ENCODE data around the gene G6PC3.
A peak's percentile ranks its signal among the peaks of the same experiment; 100 is the strongest.
"Not testable (repeated sequence)": the region's sequence is repeated elsewhere in the genome, so short reads cannot be mapped to it uniquely, and the experiment has no call there.

G6PC3 gene

DNA sequence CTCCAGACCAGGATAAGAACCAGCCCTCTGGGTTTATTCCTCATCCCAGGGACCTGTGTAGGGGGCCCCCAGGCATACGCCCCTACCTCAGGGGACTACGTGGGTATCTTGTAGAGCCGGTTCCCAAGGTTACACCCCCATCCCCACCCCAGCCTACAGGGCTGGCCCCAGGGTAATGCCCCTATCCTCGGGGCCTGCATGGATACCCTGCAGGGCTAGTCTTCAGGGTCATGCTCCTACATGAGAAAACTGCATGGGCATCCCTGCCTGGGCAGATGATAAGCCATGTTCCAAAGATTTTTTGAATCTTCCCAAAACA is 38.7 kb downstream of the G6PC3 start:
- no peak for DNase-seq

DNA sequence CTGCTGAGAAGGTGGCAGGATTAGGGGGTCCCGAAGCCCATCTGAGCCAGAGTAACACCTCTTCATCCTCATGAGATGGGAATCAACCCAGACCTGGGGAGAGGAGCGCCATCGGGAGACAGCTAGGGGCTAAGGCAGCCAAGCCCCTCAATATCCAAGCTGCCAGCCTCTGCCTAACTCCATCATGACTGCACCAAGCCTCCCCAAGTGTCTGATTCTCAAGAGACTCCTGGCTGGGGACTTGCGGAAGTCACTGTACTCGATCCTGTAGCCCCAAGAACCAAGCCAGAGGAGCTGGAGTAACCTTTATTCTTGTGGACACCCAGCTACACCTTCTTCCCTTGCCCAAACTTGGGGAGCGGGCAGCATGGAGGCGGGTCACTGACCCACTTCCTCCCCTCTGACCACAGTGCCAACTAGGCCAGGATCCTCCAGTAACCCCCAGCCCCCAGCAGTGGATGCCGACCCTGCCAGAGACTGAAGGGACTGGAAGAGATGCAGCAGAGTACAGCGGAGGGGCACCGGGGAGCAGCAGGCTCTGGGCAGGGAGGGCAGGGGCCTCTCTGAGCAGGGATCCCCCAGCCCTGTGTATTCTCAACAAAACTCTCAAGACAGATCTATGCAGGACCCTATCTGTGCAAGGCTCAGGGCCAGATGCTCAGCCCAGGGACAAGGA is 39.6 kb downstream of the G6PC3 start:
- no peak for DNase-seq

DNA sequence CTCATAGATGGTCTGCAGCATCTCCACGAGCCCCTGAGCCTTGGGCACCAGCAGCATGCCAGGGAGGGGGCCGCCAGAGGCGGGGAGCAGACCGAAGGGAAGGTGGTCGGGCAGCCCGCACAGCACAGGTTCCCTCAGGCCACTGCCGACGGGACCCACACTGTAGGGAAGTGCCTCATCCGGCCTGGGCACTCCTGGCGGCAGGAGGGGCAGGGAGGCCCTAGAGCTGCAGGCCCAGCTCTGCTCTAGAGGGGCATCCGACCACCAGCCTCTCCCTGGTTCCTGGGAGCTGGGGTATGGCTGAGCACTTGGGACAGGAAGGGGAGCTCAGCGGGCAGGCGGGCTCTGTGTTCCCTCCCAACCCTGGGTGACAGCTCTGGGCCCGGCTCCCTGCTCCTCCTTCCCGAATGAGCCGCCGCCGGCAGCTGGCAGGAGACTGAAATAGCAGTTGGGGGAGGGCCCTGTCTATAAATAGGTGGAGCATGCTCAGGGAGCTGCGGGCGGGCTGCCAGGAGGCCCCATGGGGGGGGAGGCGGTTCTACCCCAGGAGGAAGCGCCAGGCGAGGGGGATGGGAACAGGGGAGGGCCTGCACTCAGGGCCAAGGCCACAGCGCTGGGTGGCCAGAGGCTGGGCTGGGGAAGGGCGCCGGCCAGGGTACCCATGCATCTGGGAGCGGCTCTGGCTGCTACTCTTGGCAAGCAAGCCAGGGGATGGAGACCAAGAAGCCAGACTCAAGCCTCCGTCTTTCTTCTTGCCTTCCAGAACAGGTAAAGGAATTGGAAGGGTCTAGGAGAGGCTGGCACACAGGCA is 40.5 kb downstream of the G6PC3 start:
- peak; percentile 80 for DNase-seq

DNA sequence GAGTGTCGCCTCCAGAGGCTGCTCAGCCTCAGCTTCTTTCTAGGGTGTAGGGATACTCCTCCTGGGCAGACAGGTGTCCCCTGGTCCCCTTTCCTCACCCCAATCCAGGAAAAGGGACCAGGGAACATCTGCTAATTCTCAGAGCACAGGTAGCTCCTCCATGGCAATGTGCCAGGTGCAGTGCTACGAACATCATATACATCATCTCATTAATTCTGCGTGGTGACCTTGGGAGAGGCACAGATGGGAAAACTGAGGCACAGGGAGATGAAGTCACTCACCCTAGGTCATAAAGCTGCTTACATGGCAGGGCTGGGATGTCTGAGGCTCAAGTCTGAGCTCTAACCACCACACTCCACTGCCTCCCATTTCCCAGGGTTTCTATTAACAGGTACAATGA is 41.2 kb downstream of the G6PC3 start:
- no peak for DNase-seq

DNA sequence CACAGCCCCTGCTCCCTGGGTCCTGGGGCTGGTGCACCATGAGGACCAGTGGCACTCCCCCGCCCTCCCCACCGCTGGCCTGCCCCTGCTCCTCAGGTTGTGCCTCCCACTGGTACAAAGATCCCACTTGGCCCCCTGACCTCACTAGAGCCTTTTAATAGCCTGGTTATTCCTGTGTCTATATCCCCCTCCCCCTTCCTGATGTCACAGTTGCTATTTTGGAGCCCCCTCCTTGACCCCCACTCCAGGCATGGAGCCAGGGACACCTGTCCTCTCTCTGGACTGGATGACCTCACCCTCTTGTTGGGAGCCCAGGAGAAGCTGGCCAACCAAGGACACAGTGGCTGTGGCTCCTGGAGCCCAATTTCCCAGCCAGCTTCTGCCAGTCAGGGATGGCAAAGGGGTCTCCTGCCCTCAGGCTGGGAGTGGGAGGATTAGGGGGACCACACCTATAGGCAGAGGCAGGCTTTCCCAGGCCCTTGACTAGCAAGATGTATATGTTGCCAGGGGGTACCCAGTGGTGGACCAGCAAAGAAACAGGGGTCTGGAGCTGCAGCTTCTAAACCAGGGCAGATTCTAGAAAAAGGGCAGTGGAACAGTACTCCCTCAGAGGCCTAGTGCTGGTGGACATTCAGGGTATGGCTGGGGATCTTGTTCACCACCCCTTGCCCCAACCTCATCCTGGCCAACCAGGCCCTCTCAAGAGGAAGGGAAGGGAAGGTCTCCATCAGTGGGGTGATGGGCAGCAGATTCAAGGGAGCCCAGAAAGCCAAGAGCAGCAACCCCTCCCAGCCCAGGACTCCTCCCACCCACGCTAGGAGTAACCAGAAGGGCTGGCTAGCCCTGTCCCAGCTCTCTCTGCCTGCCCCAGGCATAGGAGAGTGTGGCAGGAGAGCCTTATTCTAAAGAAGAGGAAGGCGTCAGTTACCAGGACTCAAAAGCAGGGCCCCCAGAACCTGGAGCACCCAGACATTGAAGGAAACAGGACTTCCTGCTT is 42.0 kb downstream of the G6PC3 start:
- no peak for DNase-seq

DNA sequence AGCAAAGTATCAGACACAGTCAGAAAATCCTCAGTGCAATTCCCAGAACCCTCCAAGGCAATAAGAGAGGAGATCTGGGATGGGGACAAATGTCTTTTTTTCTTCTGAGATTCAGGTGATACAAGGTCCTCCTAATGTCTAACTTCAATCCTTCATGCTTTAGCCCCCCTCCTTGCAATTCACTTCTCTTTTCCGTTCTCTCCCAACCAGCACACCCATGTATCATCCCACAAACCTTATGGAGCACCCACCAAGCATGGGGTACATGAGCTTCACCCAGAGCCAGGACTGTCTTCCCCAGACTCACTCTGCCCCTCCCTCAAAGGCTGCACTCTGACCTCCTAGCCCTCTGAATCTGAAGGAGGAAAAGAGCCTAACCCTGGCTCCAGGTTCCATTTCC is 42.8 kb downstream of the G6PC3 start:
- DNase-seq, result no peak

DNA sequence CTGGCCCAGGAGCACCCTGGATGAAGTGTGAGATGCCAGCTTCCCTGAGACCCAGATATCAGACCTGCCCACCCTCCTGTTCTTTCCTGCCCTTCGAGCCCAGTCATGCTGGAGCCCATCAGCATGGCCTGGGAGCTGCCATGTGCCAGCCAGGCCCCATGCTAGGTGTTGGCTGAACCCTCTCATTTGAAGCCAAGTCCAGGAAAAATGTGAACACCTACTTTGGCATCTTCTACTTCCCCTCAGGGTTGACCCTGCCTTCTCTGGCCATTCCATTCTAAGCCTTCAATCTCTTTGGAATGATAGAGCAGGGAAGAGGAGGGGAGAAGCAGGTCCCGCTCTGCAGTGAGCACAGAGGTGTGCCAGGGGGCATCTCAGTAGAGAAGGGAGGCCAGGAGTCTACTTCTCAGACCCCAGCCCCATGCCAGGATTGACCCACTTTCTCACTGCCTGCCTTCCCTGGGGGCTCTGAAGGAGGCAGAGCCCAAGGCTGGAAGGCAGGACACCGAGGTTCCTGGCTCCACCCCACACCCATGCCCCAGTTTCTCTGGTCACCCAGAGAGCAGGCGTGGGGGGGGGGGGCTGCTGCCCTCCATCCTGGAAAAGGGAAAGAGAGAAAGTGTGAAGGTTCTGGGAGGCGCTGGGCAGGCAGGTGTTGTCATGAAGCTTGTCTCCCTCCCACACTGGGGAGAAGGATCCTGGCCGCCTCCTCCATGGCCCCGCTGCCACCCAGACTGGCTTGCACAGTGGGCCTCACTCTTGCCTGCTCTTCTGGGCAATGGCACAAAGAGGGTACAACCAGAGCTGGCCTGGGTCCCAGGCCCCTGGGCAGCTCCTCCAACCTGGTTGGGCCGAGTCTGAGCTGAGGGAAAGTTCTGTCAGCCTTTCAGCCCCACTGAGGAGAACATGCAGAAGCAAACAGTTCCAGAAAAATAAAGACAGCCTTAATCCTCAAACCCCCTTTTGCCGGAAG is 43.6 kb downstream of the G6PC3 start:
- no peak for DNase-seq

DNA sequence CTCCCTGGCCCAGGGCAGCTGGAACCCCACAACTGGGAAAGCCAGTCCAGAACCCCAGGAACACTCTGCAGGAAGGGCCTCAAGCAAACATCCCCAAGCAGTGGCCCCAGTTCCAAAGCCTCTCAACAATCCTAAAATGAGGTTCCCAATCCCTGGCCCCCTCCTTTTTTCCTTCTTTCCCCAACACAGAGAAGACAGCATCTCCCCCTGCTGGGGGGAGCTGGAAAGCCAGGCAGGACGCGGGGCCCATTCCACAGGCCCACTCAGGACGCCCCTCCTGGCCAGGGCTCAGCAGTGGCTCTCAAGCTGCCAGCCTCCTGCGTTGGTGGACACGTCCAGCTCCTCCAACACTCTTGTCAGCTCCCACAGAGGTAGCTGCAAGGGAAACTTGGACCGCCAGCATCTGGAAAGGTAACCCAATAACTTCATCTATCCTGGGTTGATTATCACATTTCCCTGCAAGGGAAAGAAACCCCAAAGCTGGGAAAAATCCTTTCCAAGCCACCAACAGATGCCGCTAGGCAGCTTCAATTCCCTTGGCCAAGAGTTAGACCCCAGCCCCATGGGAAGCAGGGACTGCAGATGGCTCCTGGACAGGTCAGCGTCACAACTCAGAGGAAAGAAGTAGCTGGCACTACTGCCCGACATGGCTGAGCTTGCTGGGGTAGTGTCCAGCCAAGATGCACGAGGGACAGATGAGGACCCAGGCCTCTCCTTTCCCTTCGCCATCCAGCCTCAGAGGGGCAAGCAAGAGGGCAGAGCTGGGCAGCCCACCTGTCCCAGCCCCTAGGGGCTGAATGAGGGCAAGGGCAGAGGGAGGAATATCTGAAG is 45.3 kb downstream of the G6PC3 start:
- DNase-seq, result peak; percentile 58

DNA sequence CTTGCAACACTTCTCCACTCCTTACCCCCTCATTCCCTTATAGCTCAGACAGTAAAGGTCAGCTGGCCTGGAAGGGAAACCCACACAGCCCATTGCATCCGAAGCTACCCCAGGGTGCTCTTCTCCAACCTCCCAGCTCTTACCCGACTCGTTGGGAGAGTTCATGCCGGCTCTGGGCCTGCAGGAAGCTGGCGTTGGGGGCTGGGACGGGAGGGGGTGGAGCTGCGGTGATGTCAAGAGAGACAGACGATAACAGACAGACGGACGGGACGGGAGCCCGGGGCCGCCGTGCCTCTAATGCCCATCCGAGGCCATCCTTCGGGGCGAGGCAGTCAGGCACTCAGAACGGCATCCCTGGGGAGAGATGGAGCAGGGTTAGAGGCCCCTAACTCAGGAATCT is 46.8 kb downstream of the G6PC3 start:
- DNase-seq, result no peak

DNA sequence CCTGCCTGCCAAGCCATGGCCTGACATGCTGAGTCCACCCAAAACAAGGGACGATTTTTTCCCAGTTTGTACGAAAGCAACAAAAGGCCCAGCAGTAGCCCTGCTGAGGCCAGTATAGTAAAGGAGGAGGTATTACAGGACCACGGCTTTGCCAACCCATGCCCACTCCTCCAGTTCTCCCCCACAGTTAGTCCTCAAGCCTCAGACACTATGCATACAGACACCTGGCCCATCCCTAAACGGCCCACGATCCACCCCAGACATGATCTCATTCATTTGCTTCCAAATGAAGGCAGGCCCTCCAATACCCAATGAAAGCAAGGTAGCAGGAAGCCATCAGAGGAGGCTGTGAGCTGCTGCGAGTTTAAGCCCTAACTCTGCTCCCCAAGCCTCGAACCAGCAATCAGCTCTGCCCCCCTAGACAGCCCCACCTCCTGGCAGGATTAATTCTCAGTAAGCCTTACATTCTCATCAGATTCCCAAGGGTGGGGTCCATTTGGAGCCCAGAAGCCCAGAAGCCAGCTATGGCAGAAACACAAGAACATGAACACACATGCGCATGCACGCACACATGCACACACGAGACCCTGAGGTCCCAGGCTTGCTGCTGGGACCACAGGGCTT is 48.0 kb downstream of the G6PC3 start:
- DNase-seq, result no peak

DNA sequence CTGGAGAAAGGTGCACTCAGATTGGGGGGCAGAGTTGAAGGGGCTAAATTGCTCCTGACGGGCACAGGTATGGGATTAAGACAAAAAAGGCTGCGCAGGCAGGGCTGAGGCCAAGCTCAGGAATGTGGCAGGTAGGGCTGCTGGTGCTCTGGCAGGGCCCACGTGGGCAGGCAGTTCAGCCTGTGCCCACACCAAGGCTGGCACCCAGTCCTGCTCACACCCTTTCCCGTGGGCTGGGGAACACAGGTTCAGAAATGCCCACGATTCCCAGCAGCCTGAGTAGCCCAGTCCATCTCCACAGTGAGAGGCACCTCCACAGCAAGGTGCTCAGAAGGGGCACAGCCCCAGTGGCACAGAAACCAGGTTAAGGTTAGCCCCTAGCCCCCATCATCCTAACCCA is 48.5 kb downstream of the G6PC3 start:
- DNase-seq, result no peak

DNA sequence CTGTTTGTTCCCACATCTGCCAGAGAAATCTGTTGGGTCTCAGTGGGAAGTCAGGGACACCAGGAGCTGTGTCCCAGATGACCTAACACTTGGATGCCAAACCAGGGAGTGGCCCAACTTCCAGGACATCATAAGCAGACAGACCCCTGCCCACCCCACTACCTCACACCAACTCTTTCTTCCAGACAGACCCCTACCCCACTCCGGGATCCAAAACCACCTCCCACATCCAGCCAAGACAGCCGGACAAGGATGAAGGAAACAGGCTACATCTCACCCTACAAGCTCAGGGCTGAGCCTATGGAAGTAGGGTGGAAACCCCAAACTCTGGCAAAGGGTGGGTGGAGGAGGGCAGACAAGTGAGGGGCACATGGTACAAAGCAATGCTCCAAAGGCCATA is 49.3 kb downstream of the G6PC3 start:
- no peak for DNase-seq

DNA sequence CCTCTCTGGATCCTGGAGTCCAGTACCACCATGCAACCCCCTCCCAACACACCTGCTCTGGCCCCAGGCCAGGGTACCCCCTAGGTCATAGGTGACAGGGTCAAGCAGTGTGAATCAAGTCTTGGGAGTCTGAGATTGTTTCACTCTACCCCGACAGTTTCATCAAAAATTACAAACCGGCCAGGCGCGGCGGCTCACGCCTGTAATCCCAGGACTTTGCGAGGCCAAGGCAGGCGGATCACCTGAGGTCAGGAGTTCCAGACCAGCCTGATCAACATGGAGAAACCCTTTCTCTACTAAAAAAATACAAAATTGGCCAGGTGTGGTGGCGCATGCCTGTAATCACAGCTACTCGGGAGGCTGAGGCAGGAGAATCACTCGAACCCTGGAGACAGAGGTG is 49.7 kb downstream of the G6PC3 start:
- DNase-seq, result not testable (repeated sequence)

DNA sequence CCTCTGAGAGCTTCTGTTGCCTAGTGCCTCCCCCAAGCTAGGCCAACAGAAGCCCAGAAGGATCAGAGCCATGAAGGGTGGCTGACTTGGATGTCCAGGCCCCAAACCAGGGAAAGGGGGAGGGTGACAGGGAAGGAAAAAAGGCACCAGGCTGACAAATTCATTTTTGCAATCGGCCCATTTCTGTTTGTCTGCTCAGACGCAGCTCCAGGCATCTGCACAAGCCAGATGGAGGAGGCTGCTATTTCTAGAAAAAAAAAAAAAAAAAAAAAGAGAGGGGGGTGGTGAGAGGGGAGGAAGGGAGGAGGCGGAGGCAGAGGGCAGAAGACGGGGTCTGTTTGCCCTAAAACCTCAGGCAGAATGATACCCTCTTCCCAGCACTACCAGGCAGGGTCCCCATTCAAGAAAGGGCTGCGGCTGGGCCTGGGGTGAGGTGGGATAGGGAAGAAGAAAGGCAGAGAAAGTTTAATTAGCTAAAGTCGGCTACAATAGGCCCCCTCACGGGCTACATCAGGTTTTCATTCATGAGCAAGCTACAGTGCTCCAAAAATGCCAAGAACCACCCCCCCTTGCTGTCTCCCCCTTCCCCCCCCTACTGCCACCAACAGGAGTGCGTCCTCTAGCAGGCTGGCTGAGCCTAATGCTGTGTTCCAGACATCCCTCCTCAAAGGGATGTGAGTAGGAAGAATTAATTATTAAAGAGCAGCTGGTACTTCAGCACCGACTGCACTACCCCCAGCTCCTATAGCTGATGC is 50.5 kb downstream of the G6PC3 start:
- peak; percentile 36 for DNase-seq

DNA sequence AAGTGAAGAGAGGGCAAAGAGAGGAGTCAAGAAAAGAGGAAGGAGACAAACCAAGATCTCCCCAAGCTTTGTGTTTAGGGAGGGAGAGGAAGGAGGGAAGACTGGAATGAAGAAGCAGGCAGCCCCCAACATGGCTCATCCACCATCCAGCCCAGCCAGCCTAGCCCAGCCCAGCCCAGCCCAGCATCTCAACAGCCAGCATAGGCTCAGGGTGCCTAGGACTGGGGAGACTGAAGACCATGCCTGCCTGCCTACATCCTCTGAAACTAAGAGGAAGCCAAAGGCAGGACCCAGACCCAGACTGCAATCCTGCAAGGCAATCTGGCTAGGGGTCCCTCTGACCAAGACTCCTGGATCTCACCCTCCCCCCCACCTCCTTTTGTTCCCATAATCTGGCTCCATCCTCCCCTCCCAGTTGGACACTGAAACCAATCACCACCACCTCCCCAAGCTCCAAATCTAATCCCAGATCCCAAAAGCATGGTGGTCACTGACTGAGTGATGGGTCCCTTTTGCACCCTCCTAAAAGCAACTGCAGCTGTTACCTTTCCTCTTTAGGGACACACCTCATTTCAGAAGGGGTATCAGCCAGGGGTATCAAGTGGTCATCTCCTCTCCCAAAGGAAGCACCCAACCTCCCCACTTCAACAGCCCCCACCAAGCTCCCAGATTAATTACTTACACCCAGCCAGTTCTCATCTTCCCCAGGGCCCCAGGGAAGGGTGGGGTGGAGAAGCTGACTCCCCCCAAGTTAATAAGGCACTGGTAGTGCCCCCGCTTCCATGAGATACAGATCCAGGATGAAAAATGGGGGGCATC is 51.7 kb downstream of the G6PC3 start:
- peak; percentile 38 for DNase-seq

DNA sequence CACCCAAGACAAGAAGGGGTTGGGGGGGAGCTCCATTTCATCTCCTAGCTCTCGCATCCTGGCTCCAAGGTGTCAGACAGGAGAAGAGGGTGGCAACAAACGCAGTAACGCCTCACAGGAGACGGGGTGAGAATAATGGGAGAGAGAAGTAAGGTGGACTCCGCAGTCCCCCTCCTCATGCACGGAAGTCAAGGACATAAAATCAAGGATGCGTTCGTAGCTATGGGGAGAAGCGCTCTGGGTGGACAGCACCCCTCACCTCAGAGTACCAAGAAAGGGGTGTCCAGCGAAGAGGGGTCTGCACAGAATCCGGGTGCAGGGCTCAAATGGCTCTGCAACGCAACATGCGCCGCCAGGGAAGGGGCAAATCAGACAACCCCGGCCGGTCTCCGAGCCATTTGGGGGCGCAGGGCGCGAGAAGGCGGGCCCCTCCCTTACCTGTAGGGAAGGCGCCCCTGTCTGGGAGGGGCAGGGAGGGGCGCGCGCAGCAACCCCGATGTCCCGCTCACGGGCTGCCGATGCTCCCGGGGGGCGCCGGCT is 52.4 kb downstream of the G6PC3 start:
- peak; percentile 64 for DNase-seq

DNA sequence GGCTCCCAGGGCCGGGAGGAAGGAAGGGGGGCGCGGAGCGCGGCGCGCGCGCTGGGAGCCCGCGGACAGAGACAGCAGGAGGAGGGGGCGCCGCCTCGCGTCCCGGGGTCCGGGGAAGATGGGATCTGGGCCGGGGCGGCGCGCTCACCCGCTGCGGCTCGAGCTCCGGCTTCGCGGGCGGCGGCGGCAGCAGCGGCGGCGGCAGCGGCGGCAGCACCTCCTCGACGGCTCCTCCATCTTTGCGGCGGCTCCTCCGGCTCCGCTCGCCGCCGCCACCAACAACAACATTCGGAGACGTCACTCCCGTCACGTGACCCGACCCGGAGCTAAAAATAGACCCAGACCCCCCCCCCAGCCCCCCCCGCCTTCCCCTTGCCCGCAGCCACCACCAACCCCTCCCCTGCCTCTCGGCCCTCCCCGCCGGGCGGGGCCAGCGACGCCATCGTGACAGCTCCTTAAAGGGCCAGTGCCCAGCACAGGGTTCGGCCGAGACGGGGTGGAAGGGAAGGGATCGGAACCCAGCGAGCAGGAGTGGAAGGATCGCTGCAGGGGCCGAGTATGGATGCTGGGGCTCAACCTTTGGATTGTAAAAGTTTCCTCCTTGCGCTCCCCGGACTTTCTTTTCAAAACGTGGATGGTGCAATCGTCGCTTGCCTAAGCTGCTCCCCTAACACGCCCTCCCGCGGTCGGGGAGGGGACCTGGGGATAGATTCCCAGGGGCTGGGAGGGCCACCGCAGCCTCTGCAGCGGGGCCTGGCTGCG is 53.0 kb downstream of the G6PC3 start, which contains the start of gene HDAC5:
Gene HDAC5 (minus strand): TSS at position 286 of the 762 bp plus-strand sequence. CDS start 6,126 bp downstream, outside the sequence.
- peak; percentile 96 for DNase-seq

DNA sequence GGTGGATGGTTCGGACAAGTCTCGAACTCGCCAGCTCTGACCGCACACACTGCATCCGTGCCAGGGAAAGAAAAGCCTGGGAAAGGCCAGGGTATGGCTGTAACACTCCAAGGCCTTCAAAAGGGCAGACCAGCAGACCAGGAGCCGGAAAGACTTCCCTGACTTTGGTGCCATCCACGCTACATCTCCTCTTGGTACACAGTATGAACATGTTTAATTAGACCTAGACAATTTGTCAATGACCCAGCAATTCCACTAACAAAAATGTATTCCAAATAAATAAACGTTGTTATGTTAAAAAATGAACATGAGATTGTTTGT is 53.5 kb downstream of the G6PC3 start:
- no peak for DNase-seq
